ENCODE measurements around the gene CDKAL1.

The CDKAL1 gene

GRCh38 chr6:21026576-21027273, 492.5 kb downstream of the CDKAL1 start:
- peaks cover 14% of the 10 kb centered on the region for H3K9me3 ChIP-seq (ENCODE audit: control insufficient read depth, low read length)
- 77% methylated on average over 3 of the region's 3 CpGs for WGBS
- no peak overlapping the region for H3K23ac ChIP-seq (ENCODE audit: low read length in 2 of 2)
- no peaks in the 10 kb centered on the region for H3K36me3 ChIP-seq (ENCODE audit: control insufficient read depth in 1 of 2, insufficient read depth in 2 of 2, low read depth in 1 of 2, low read length in 2 of 2)
- no peak overlapping the region for H2BK120ac ChIP-seq (ENCODE audit: low read depth, low read length)
- no peak overlapping the region for H2BK5ac ChIP-seq (ENCODE audit: low read depth, low read length, poor library complexity, severe bottlenecking)
- no peak overlapping the region for H3K4ac ChIP-seq (ENCODE audit: low read depth in 1 of 2, low read length in 2 of 2)
- no peaks in the 10 kb centered on the region for H3K27me3 ChIP-seq (ENCODE audit: control insufficient read depth in 1 of 2, insufficient read depth in 1 of 2, low read length in 2 of 2)
- no peak overlapping the region for H4K8ac ChIP-seq (ENCODE audit: low read length)
- no peak overlapping the region for H3K27ac ChIP-seq (ENCODE audit: low read length, poor library complexity, severe bottlenecking)
- H2AFZ ChIP-seq (ENCODE audit: low read depth, low read length) = no peak overlapping the region
- H3K14ac ChIP-seq (ENCODE audit: low read length in 2 of 2) = no peak overlapping the region
- H4K91ac ChIP-seq (ENCODE audit: low read length) = no peak overlapping the region
- peak overlapping the region; percentile 35 to 57 for H3K18ac ChIP-seq (ENCODE audit: low read depth in 1 of 2, low read length in 2 of 2)
- H3K4me2 ChIP-seq (ENCODE audit: low read length, poor library complexity, severe bottlenecking) = no peak overlapping the region
- no peaks in the 10 kb centered on the region for H3K79me1 ChIP-seq (replicated peaks; ENCODE audit: low read length, poor library complexity, severe bottlenecking)
- peaks cover 2% of the 10 kb centered on the region for H3K4me1 ChIP-seq (ENCODE audit: control insufficient read depth, insufficient read depth, low read depth, low read length)
- H2AK5ac ChIP-seq (ENCODE audit: low read length, severe bottlenecking) = no peak overlapping the region
- H2BK12ac ChIP-seq (ENCODE audit: low read length in 2 of 2) = no peak overlapping the region
- peak overlapping the region; percentile 19 for H2BK15ac ChIP-seq (ENCODE audit: low read depth, poor library complexity, severe bottlenecking)
- H3K4me3 ChIP-seq (ENCODE audit: insufficient read depth in 1 of 2, low read depth in 1 of 2, low read length in 2 of 2) = no peak overlapping the region
- DNase-seq = peak; percentile 35
- H3K9ac ChIP-seq (ENCODE audit: low read length) = no peak overlapping the region

- H3K14ac ChIP-seq (ENCODE audit: low read length in 2 of 2) = no peak overlapping the region
- no peaks in the 10 kb centered on the region for H3K27me3 ChIP-seq (ENCODE audit: control insufficient read depth in 1 of 2, insufficient read depth in 1 of 2, low read length in 2 of 2)
- no peak overlapping the region for H3K27ac ChIP-seq (ENCODE audit: low read length, poor library complexity, severe bottlenecking)
- H2BK15ac ChIP-seq (ENCODE audit: low read depth, poor library complexity, severe bottlenecking) = no peak overlapping the region
- H3K4me1 ChIP-seq (ENCODE audit: control insufficient read depth, insufficient read depth, low read depth, low read length) = peaks cover under 1% of the 10 kb centered on the region
- WGBS = 43% methylated on average over 1 of the region's 2 CpGs
- H3K4me3 ChIP-seq (ENCODE audit: insufficient read depth in 1 of 2, low read depth in 1 of 2, low read length in 2 of 2) = no peak overlapping the region
- no peak overlapping the region for H3K9ac ChIP-seq (ENCODE audit: low read length)
- H3K23ac ChIP-seq (ENCODE audit: low read length in 2 of 2) = no peak overlapping the region
- H4K91ac ChIP-seq (ENCODE audit: low read length) = no peak overlapping the region
- no peak overlapping the region for H2AK5ac ChIP-seq (ENCODE audit: low read length, severe bottlenecking)
- H2BK5ac ChIP-seq (ENCODE audit: low read depth, low read length, poor library complexity, severe bottlenecking) = no peak overlapping the region
- H2AFZ ChIP-seq (ENCODE audit: low read depth, low read length) = no peak overlapping the region
- H2BK120ac ChIP-seq (ENCODE audit: low read depth, low read length) = no peak overlapping the region
- no peak overlapping the region for H3K4ac ChIP-seq (ENCODE audit: low read depth in 1 of 2, low read length in 2 of 2)
- no peak overlapping the region for H3K18ac ChIP-seq (ENCODE audit: low read depth in 1 of 2, low read length in 2 of 2)
- H4K8ac ChIP-seq (ENCODE audit: low read length) = no peak overlapping the region
- H2BK12ac ChIP-seq (ENCODE audit: low read length in 2 of 2) = no peak overlapping the region
- H3K79me1 ChIP-seq (replicated peaks; ENCODE audit: low read length, poor library complexity, severe bottlenecking) = no peaks in the 10 kb centered on the region
- no peak for DNase-seq
- no peak overlapping the region for H3K4me2 ChIP-seq (ENCODE audit: low read length, poor library complexity, severe bottlenecking)
- no peaks in the 10 kb centered on the region for H3K36me3 ChIP-seq (ENCODE audit: control insufficient read depth in 1 of 2, insufficient read depth in 2 of 2, low read depth in 1 of 2, low read length in 2 of 2)
- peaks cover 6% of the 10 kb centered on the region for H3K9me3 ChIP-seq (ENCODE audit: control insufficient read depth, low read length)
Observed at GRCh38 chr6:21027507-21027906, 493.2 kb downstream of the CDKAL1 start.

- no peak for DNase-seq
- H3K14ac ChIP-seq (ENCODE audit: low read length in 2 of 2) = no peak overlapping the region
- H3K9ac ChIP-seq (ENCODE audit: low read length) = no peak overlapping the region
- no peaks in the 10 kb centered on the region for H3K36me3 ChIP-seq (ENCODE audit: control insufficient read depth in 1 of 2, insufficient read depth in 2 of 2, low read depth in 1 of 2, low read length in 2 of 2)
- H3K27ac ChIP-seq (ENCODE audit: low read length, poor library complexity, severe bottlenecking) = no peak overlapping the region
- no peaks in the 10 kb centered on the region for H3K79me1 ChIP-seq (replicated peaks; ENCODE audit: low read length, poor library complexity, severe bottlenecking)
- H2BK12ac ChIP-seq (ENCODE audit: low read length in 2 of 2) = no peak overlapping the region
- no peak overlapping the region for H3K23ac ChIP-seq (ENCODE audit: low read length in 2 of 2)
- no peak overlapping the region for H3K4me2 ChIP-seq (ENCODE audit: low read length, poor library complexity, severe bottlenecking)
- H3K27me3 ChIP-seq (ENCODE audit: control insufficient read depth in 1 of 2, insufficient read depth in 1 of 2, low read length in 2 of 2) = no peaks in the 10 kb centered on the region
- H2BK5ac ChIP-seq (ENCODE audit: low read depth, low read length, poor library complexity, severe bottlenecking) = no peak overlapping the region
- WGBS = 98% methylated on average over 5 of the region's 5 CpGs
- no peak overlapping the region for H3K4ac ChIP-seq (ENCODE audit: low read depth in 1 of 2, low read length in 2 of 2)
- peaks cover 6% of the 10 kb centered on the region for H3K9me3 ChIP-seq (ENCODE audit: control insufficient read depth, low read length)
- no peak overlapping the region for H2AK5ac ChIP-seq (ENCODE audit: low read length, severe bottlenecking)
- H3K18ac ChIP-seq (ENCODE audit: low read depth in 1 of 2, low read length in 2 of 2) = no peak overlapping the region
- no peaks in the 10 kb centered on the region for H3K4me1 ChIP-seq (ENCODE audit: control insufficient read depth, insufficient read depth, low read depth, low read length)
- no peak overlapping the region for H2AFZ ChIP-seq (ENCODE audit: low read depth, low read length)
- H4K91ac ChIP-seq (ENCODE audit: low read length) = no peak overlapping the region
- H2BK15ac ChIP-seq (ENCODE audit: low read depth, poor library complexity, severe bottlenecking) = no peak overlapping the region
- no peak overlapping the region for H4K8ac ChIP-seq (ENCODE audit: low read length)
- no peak overlapping the region for H3K4me3 ChIP-seq (ENCODE audit: insufficient read depth in 1 of 2, low read depth in 1 of 2, low read length in 2 of 2)
- no peak overlapping the region for H2BK120ac ChIP-seq (ENCODE audit: low read depth, low read length)
Observed at GRCh38 chr6:21031182-21031581, 496.9 kb downstream of the CDKAL1 start.

GRCh38 chr6:21033084-21033483, 498.8 kb downstream of the CDKAL1 start:
- Histone ChIP-seq H3K4ac (ENCODE audit: low read depth in 1 of 2, low read length in 2 of 2) (no peak overlapping the region), H2BK12ac (ENCODE audit: low read length in 2 of 2) (no peak overlapping the region), H3K4me1 (ENCODE audit: control insufficient read depth, insufficient read depth, low read depth, low read length) (no peaks in the 10 kb centered on the region), H2BK5ac (ENCODE audit: low read depth, low read length, poor library complexity, severe bottlenecking) (no peak overlapping the region), H3K4me3 (ENCODE audit: insufficient read depth in 1 of 2, low read depth in 1 of 2, low read length in 2 of 2) (peak overlapping the region in 1 of 2 experiments; percentile 68), H3K14ac (ENCODE audit: low read length in 2 of 2) (no peak overlapping the region), H3K36me3 (ENCODE audit: control insufficient read depth in 1 of 2, insufficient read depth in 2 of 2, low read depth in 1 of 2, low read length in 2 of 2) (no peaks in the 10 kb centered on the region), H3K23ac (ENCODE audit: low read length in 2 of 2) (no peak overlapping the region), H3K18ac (ENCODE audit: low read depth in 1 of 2, low read length in 2 of 2) (no peak overlapping the region), H3K27ac (ENCODE audit: low read length, poor library complexity, severe bottlenecking) (no peak overlapping the region), H3K4me2 (ENCODE audit: low read length, poor library complexity, severe bottlenecking) (no peak overlapping the region), H4K8ac (ENCODE audit: low read length) (no peak overlapping the region), H2BK120ac (ENCODE audit: low read depth, low read length) (no peak overlapping the region), H2AFZ (ENCODE audit: low read depth, low read length) (no peak overlapping the region), H3K79me1 (replicated peaks; ENCODE audit: low read length, poor library complexity, severe bottlenecking) (no peaks in the 10 kb centered on the region), H3K9ac (ENCODE audit: low read length) (peak overlapping the region; percentile 81), H4K91ac (ENCODE audit: low read length) (no peak overlapping the region), H3K27me3 (ENCODE audit: control insufficient read depth in 1 of 2, insufficient read depth in 1 of 2, low read length in 2 of 2) (no peaks in the 10 kb centered on the region), H2BK15ac (ENCODE audit: low read depth, poor library complexity, severe bottlenecking) (no peak overlapping the region), H2AK5ac (ENCODE audit: low read length, severe bottlenecking) (no peak overlapping the region), H3K9me3 (ENCODE audit: control insufficient read depth, low read length) (no peaks in the 10 kb centered on the region)
- WGBS = 96% methylated on average over 1 of the region's 1 CpG
- no peak for DNase-seq

Data from mesenchymal stem cell (in vitro differentiated cells and primary cell).